Testis (tissue), 2 donors: ENCODE results near the gene EBF4.
"Not testable (repeated sequence)": the region's sequence is repeated elsewhere in the genome, so short reads cannot be mapped to it uniquely, and the experiment has no call there.

ENCODE experiments used
- POLR2A ChIP-seq: fragments of 450-650 bp; IDR thresholded peaks from one replicate; pipeline ENCODE4 v1.6.1; 2017; ENCODE audit warnings: antibody characterized with exemption, mild to moderate bottlenecking, moderate library complexity
- TF ChIP-seq, protein P1 (sequence below), 3 experiments: fragments of 450-650 bp in 2 of 3; fragments of 200-600 bp in 1 of 3; sonication (generic) in 1 of 3; IDR thresholded peaks; one replicate each; pipeline ENCODE4 v1.5.1; 2016 to 2019; ENCODE audit warnings: antibody characterized with exemption in 3 of 3, mild to moderate bottlenecking in 2 of 3, moderate library complexity in 1 of 3

DNA sequence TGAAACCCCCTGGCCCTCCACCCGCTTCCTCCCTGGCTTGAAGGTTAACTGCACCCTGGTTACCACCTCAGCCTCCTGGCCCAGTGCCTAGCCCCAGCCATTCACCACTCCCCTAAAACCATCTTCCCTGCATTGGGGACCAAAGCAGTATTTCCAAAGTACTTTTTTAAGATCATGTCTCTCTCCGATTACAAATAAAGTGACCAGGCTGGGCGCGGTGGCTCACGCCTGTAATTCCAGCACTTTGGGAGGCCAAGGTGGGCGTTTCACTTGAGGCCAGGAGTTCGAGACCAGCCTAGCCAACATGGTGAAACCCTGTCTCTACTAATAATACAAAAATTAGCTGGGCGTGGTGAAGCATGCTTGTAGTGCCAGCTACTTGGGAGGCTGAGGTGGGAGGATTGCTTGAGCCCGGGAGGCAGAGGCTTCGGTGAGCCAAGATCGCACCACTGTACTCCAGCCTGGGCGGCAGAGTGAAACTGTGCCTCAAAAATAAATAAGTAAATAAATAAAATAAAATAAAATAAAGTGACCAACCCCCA lies 3.5 kb downstream of the EBF4 start:
- TF ChIP-seq, protein P1, sequence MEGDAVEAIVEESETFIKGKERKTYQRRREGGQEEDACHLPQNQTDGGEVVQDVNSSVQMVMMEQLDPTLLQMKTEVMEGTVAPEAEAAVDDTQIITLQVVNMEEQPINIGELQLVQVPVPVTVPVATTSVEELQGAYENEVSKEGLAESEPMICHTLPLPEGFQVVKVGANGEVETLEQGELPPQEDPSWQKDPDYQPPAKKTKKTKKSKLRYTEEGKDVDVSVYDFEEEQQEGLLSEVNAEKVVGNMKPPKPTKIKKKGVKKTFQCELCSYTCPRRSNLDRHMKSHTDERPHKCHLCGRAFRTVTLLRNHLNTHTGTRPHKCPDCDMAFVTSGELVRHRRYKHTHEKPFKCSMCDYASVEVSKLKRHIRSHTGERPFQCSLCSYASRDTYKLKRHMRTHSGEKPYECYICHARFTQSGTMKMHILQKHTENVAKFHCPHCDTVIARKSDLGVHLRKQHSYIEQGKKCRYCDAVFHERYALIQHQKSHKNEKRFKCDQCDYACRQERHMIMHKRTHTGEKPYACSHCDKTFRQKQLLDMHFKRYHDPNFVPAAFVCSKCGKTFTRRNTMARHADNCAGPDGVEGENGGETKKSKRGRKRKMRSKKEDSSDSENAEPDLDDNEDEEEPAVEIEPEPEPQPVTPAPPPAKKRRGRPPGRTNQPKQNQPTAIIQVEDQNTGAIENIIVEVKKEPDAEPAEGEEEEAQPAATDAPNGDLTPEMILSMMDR (IDR thresholded peaks at IDR 0.05), result not testable (repeated sequence)
- TF ChIP-seq POLR2A, result not testable (repeated sequence)
